ENCODE results near the gene ZNF462. TPM values are rescaled to one million over a fixed set of nuclear protein-coding genes. Genes with fewer than 3 reads are reported as not detected.

ZNF462 gene
- total RNA-seq, 2 donors from 2014 or later: 28.9 to 29.3 TPM

DNA sequence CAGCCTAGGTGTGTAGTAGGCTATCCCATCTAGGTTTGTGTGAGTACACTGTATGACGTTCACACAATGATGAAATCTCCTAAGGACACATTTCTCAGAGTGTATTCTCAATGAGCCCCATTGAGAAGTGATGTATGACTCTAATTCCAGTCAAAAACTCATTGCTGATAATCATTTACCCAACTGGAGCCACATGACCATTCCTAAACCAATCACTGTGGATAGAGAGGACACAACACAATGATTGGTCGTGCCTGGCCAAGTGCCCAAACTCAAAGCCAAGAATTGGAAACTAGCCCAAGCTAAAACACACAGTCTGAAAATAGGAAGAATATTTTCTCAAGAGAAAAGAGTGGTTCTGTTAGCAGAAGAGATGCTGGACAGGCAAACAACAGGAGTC, 191.2 kb downstream of the ZNF462 start:
- intact Hi-C loops (cut with DNase I): no loop called here
- TF ChIP-seq, protein P1, sequence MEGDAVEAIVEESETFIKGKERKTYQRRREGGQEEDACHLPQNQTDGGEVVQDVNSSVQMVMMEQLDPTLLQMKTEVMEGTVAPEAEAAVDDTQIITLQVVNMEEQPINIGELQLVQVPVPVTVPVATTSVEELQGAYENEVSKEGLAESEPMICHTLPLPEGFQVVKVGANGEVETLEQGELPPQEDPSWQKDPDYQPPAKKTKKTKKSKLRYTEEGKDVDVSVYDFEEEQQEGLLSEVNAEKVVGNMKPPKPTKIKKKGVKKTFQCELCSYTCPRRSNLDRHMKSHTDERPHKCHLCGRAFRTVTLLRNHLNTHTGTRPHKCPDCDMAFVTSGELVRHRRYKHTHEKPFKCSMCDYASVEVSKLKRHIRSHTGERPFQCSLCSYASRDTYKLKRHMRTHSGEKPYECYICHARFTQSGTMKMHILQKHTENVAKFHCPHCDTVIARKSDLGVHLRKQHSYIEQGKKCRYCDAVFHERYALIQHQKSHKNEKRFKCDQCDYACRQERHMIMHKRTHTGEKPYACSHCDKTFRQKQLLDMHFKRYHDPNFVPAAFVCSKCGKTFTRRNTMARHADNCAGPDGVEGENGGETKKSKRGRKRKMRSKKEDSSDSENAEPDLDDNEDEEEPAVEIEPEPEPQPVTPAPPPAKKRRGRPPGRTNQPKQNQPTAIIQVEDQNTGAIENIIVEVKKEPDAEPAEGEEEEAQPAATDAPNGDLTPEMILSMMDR (IDR thresholded peaks at IDR 0.05): no peak
- Histone ChIP-seq H3K9me3 (no peaks in the 10 kb centered on the region), H3K4me3 (no peak overlapping the region), H3K36me3 (no peaks in the 10 kb centered on the region), H3K4me1 (no peaks in the 10 kb centered on the region), H3K27ac (no peak overlapping the region), H3K27me3 (no peaks in the 10 kb centered on the region), H3K9ac (ENCODE audit: low read depth in 2 of 2, low read length in 2 of 2) (no peak overlapping the region)
- no peak for DNase-seq

DNA sequence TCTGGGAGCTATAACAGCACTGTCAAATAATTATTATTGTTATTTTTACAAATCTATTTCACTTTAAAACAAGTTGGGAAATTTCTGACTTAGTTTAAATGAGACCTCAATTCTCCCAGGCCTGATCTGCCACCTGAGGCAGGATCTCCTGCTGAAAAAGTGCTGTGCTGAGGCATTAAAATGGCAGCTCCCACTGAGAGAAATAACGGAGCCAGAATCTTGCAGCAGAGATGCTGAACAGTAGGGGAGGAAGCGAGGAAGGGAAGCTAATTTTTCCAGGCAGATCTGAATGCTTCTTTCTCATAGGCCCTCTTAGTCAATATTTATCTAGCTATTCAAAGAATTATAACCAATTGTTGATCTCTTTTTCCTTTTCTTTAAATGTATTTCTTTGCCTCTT, 196.3 kb downstream of the ZNF462 start:
- Histone ChIP-seq H3K27me3 (no peaks in the 10 kb centered on the region), H3K9me3 (no peaks in the 10 kb centered on the region), H3K4me3 (no peak overlapping the region), H3K4me1 (no peaks in the 10 kb centered on the region), H3K36me3 (no peaks in the 10 kb centered on the region), H3K9ac (ENCODE audit: low read depth in 2 of 2, low read length in 2 of 2) (no peak overlapping the region), H3K27ac (no peak overlapping the region)
- TF ChIP-seq, protein P1 (IDR thresholded peaks at IDR 0.05): no peak
- DNase-seq: no peak
- intact Hi-C loops (cut with DNase I): no loop called here

DNA sequence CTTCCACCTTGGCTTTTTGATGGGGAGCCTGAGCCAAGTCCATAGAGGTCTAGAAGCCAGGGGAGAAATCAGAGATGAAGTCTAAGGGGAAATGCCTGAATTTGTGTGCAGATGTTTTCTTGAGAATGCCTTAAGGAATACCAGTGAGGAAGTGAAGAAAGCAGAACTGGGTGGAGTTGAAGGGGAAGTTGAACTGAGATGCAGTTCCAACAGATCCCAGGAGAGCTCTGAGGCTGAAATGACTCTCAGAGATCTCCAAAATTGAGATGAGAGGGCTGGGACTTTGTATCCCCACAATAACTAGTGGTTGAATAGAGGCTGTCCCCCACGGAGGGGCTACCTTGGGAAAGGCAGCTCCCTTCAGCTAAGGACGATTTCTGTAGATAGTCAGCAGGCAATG, 197.1 kb downstream of the ZNF462 start:
- no peaks in the 10 kb centered on the region for H3K9me3 ChIP-seq
- intact Hi-C loops (cut with DNase I): loop anchor here (10.0 kb wide), 1 partner anchor 195 kb away; the partner anchor contains the start of gene ZNF462

More for the DNA sequence above, 197.1 kb downstream of the ZNF462 start:
- H3K36me3 ChIP-seq: no peaks in the 10 kb centered on the region
- TF ChIP-seq, protein P1 (IDR thresholded peaks at IDR 0.05): no peak
- no peak for DNase-seq
- H3K9ac ChIP-seq (ENCODE audit: low read depth in 2 of 2, low read length in 2 of 2): no peak overlapping the region
- no peaks in the 10 kb centered on the region for H3K4me1 ChIP-seq
- no peak overlapping the region for H3K27ac ChIP-seq
- no peak overlapping the region for H3K4me3 ChIP-seq
- no peaks in the 10 kb centered on the region for H3K27me3 ChIP-seq

Measured in colonic mucosa (tissue), 4 donors.